HL-60/S4 treated with phorbol 12-myristate 13-acetate at 8.2 ng/mL for 4 days and 3 days (cell line): Measurements from ENCODE around the gene WDHD1.
"Not testable (repeated sequence)": the region's sequence is repeated elsewhere in the genome, so short reads cannot be mapped to it uniquely, and the experiment has no call there.

Source experiments
- in situ Hi-C: fragments of 300-500 bp; cut with MboI; formaldehyde crosslinking; loops from 2 replicates; pipeline ENCODE4 v1.15.0; 2022; ENCODE audit warnings: low sequenced_read_pairs

WDHD1 gene

GRCh38 chr14:55026793-55027561 is at the start of gene WDHD1, which contains the start of gene SOCS4:
TSS of gene WDHD1 (minus strand) at chr14:55027099. CDS start at chr14:55026787, 312 bp downstream.
TSS of gene SOCS4 (plus strand) at chr14:55027236. CDS start at chr14:55043042, 15,806 bp downstream.
- in situ Hi-C loops: no loop called here

GRCh38 chr14:55075628-55076175 is 48.8 kb upstream of the WDHD1 start:
- in situ Hi-C loops: no loop called here

GRCh38 chr14:55074662-55075061 is 47.8 kb upstream of the WDHD1 start:
- in situ Hi-C loops: no loop called here

- in situ Hi-C loops: no loop called here
These were observed 47.0 kb upstream of the WDHD1 start for GRCh38 chr14:55073856-55074255.

- in situ Hi-C loops: no loop called here
These were observed 45.2 kb upstream of the WDHD1 start for GRCh38 chr14:55071870-55072640.

- in situ Hi-C loops: no loop called here
These were observed 44.1 kb upstream of the WDHD1 start for GRCh38 chr14:55070981-55071411.

- in situ Hi-C loops: no loop called here
These were observed 39.3 kb upstream of the WDHD1 start for GRCh38 chr14:55066223-55066622.

- in situ Hi-C loops: no loop called here
These were observed 38.5 kb upstream of the WDHD1 start for GRCh38 chr14:55065411-55065810.

GRCh38 chr14:55064896-55065295 is 38.0 kb upstream of the WDHD1 start:
- in situ Hi-C loops: not testable (repeated sequence)

GRCh38 chr14:55062517-55063351 is 35.8 kb upstream of the WDHD1 start:
- in situ Hi-C loops: no loop called here

GRCh38 chr14:55059333-55059732 is 32.4 kb upstream of the WDHD1 start:
- in situ Hi-C loops: no loop called here

GRCh38 chr14:55057919-55058318 is 31.0 kb upstream of the WDHD1 start:
- in situ Hi-C loops: no loop called here

GRCh38 chr14:55054098-55054497 is 27.2 kb upstream of the WDHD1 start:
- in situ Hi-C loops: no loop called here

GRCh38 chr14:55053500-55053899 is 26.6 kb upstream of the WDHD1 start:
- in situ Hi-C loops: no loop called here

- in situ Hi-C loops: no loop called here
These were observed 26.1 kb upstream of the WDHD1 start for GRCh38 chr14:55053018-55053417.

GRCh38 chr14:55052269-55052930 is 25.5 kb upstream of the WDHD1 start:
- in situ Hi-C loops: no loop called here

- in situ Hi-C loops: no loop called here
These were observed 24.7 kb upstream of the WDHD1 start, which contains the start of gene MAPK1IP1L for GRCh38 chr14:55051423-55052268. TSS of gene MAPK1IP1L (plus strand) at chr14:55051647. CDS start at chr14:55061684, 10,037 bp downstream.

GRCh38 chr14:55051165-55051422 is 24.2 kb upstream of the WDHD1 start:
- in situ Hi-C loops: no loop called here

- in situ Hi-C loops: no loop called here
These were observed 22.1 kb upstream of the WDHD1 start for GRCh38 chr14:55048900-55049436.
